ENCODE data around the gene ANGPT4. TPM values are rescaled to one million over a fixed set of nuclear protein-coding genes. Genes with fewer than 3 reads are reported as not detected.
"Not testable (repeated sequence)": the region's sequence is repeated elsewhere in the genome, so short reads cannot be mapped to it uniquely, and the experiment has no call there.

Gene ANGPT4
- total RNA-seq, 1 donor: not detected

GRCh38 chr20:858011-858410, 58.1 kb downstream of the ANGPT4 start:
- H3K4me3 ChIP-seq (ENCODE audit: low read depth, low read length): no peak overlapping the region
- TF ChIP-seq CTCF (IDR thresholded peaks at IDR 0.05; ENCODE audit: insufficient read depth, low read length): no peak
- DNase-seq (ENCODE audit: low read depth): no peak

GRCh38 chr20:856361-856775, 59.8 kb downstream of the ANGPT4 start:
- no peak overlapping the region for H3K4me3 ChIP-seq (ENCODE audit: low read depth, low read length)

GRCh38 chr20:855466-856360, 60.4 kb downstream of the ANGPT4 start:
- H3K4me3 ChIP-seq (ENCODE audit: low read depth, low read length): no peak overlapping the region
- no peak for DNase-seq (ENCODE audit: low read depth)
- TF ChIP-seq CTCF (IDR thresholded peaks at IDR 0.05; ENCODE audit: insufficient read depth, low read length): no peak

More at GRCh38 chr20:856361-856775, 59.8 kb downstream of the ANGPT4 start:
- peak; percentile 70 for DNase-seq (ENCODE audit: low read depth)
- TF ChIP-seq CTCF (IDR thresholded peaks at IDR 0.05; ENCODE audit: insufficient read depth, low read length): no peak

GRCh38 chr20:854601-855000, 61.5 kb downstream of the ANGPT4 start:
- TF ChIP-seq CTCF (IDR thresholded peaks at IDR 0.05; ENCODE audit: insufficient read depth, low read length): no peak
- no peak overlapping the region for H3K4me3 ChIP-seq (ENCODE audit: low read depth, low read length)
- DNase-seq (ENCODE audit: low read depth): no peak

- no peak for DNase-seq (ENCODE audit: low read depth)
- H3K4me3 ChIP-seq (ENCODE audit: low read depth, low read length): no peak overlapping the region
- no peak for TF ChIP-seq CTCF (IDR thresholded peaks at IDR 0.05; ENCODE audit: insufficient read depth, low read length)
Measured at GRCh38 chr20:853406-853996, 62.6 kb downstream of the ANGPT4 start.

- H3K4me3 ChIP-seq (ENCODE audit: low read depth, low read length); DNase-seq (ENCODE audit: low read depth): not testable (repeated sequence)
Measured at GRCh38 chr20:848731-849130, 67.4 kb downstream of the ANGPT4 start.

GRCh38 chr20:848193-848592, 67.9 kb downstream of the ANGPT4 start:
- no peak for DNase-seq (ENCODE audit: low read depth)
- TF ChIP-seq CTCF (IDR thresholded peaks at IDR 0.05; ENCODE audit: insufficient read depth, low read length): no peak
- H3K4me3 ChIP-seq (ENCODE audit: low read depth, low read length): no peak overlapping the region
